ENCODE results near the gene KSR2.

Gene KSR2

DNA sequence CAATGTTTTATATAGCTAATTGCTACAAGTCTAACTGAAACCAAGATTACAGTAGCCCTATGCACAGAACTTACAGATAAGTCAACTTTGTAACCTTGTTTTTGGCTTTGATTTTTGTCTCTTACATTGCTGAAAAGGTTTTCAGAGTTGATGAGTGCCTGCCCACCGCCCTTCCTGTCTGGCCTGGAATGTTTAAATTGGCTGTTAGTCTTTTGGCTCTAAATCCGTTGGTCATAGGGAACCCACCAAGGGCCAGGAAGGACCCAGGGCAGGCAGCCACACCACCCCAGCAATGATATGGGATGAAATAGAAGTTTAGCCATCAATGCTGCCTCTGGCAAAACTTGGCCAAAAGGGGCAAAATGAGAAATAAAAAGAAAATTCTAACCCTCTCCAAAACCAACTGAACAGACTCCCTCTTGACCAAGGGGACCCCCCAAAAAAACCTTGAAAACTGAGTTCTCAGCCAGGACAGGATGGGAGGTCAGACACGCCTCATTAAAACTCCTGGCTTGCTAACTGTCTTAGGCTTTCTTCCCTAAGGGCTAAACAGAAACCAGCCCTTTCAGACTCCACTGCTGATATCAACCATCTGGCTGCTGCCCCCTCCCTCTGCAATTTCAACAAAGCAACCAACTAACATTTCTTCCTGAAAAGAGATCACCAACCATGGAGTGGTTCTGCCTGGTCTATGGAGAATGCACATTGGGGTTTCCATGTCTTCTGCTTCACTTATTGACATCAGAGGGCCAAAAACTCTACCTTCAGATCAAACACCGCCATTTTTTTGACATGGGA is 365.3 kb downstream of the KSR2 start:
- no peak for DNase-seq

DNA sequence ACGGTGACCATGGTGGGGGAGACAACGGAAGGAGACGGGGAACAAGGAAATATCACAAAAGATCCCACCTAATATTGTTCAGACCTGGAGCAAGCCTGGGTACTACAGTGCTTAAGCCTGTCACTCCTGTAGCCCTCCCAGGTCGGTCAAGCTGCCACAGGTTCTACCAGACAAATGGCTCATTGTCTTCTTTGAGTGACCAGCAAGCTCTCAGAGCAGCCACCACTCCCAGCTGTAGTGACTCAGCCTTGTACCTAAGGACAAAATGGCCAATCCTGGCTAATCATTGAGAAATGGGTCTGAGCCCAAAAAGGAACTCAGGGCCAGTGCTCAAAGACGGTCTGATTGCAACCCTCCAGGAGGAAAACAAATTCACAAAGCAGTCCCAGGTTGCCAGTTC is 368.9 kb downstream of the KSR2 start:
- DNase-seq: no peak

DNA sequence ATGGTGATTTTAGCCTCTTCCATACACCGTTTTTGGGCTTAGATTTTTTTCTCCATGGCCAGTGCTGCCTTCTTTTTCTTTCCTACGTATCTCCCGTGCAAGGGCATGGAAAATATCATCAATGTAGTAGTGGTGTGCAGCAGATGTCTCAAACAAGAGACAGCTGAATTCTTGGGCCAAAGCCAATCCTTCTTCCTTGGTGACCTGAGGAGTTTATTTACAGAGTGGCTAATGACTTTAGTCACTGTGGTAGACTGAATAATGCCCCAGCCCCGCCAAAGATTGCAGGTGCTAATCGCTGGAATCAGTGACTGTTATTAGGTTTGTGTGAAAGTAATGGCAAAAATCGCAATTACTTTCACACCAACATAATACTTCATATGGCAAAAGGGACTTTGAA is 371.8 kb downstream of the KSR2 start:
- no peak for DNase-seq

DNA sequence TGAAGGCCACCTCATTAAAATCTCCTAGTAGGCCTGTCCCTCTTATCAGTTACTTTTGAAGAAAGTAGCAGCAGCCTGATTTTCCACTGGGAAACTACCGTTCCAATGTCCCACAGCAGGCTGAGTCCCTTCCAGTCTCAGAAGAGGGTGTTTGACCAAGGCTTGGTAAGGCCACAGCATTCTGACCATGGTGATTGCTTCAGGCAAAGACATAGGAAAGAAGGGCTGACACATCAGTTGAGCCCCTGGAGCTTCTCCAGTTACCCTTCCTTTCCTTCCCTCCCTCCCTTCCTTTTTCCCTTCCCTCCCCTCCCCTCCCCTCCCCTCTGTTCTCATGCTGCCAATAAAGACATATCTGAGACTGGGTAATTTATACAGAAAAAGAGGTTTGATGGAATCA is 373.0 kb downstream of the KSR2 start:
- no peak for DNase-seq

DNA sequence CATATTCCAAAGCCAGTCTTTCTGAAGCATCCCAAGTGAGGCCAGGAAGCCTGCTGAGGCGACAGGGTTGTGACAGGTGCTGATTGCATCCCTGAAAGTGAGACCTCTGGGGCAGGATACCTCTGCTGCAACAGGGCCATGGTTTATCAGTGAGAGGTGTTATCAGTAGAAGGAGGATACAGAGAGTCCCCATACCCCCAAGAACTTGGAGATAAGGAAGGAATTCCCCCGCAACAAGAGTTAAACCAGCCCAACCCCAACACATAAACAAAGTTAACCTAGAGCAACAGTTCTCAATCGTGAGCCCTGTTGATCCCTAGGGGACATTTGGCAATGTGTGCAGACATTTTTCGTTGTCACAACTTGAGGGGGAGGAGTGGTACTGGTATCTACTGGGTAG is 374.3 kb downstream of the KSR2 start:
- DNase-seq: no peak

DNA sequence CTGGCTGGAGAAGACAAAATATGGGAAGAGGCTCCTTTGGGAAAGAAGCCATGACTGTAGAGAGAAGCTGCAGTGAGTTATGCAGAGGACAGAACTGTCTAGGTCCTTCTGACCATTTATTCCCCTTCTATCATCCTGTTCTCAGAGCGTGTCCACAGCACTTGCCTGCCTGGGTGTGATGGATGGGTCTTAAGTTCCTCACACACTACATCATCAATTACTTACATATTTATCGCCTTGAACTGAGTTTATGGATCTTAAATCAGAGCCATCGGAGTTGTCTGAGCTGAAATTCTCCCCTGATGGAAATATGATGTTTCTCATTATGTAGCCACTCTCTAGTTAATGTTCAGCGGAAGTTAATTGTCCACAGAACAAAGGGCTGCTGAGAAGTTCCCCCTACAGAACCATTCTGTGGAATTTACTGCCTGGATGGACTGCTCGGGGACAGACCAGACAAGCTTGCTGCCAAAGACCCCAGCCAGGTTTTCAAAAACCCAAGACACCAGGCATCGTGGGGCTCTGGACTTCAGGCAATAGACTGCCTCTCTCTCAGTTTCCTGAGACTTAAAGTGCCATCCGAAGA is 374.9 kb downstream of the KSR2 start:
- DNase-seq: no peak

DNA sequence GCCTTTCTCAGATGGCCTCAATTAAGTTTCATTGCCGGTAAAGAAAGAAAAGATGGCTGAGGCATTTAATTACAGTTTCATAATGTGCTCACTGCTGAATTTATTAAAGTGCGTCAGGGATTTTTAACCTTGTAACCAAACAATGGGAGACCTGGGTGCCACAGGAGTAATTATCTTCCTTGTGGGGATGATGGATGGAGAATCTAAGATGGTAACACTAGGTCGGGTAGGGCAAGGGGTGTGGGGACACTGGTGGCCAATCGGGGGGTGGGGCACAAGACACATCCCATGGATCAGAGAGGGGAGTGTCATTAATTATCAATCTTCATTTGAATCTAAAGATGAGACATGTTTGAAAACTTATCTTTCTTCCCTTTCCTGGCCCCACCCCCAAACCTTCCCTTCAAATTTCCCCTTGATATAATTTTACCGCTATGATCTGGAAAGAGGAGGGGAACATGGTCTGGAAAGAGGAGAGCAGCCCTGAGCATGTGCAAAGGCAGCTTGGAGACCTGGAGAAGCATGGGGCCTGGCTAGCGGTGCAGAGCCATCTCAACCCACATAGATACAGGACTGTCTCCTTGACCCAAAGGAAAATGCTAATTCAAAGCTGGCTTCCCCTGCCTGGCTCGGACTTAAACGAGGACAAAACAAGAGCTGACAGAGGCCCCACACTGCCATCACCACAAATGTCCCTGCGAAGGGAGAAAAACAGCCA is 376.0 kb downstream of the KSR2 start:
- DNase-seq: no peak

DNA sequence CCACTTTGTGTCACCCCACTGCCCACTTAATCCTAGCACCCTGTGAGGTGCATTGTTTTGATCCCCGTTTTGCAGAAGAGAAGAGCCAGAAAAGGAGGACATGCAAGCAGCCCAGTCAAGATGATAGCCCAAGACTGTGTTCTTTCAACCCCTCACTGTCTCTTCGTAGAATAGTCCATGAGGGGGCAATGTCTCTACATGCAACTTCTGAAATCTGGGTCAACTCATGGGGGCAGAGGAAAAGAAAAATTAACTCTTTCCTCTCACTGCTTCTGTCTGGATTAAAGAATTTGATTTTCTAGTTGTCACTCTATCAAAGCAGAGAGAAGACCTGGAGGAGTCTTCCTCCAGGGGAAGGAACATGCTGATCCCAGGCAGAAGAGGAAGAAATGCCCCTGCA is 377.8 kb downstream of the KSR2 start:
- DNase-seq: no peak

DNA sequence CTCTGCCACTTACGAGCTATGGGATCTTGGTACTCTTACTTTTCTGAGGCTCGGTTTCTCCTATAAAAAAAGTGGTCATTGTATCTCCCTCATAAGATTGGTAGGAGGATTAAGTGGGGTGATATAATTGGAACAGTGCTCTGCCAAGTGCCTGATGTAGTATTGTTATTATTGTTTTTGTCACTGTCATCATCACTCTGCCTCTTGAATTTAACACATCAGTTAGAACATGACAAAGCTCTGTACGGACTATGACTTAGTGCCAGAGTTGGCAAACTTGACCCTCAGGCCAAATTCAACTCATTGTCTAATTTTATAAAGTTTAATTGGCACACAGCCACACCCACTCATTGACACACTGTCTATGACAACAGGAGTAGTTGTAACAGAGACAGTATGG is 378.4 kb downstream of the KSR2 start:
- DNase-seq: no peak

DNA sequence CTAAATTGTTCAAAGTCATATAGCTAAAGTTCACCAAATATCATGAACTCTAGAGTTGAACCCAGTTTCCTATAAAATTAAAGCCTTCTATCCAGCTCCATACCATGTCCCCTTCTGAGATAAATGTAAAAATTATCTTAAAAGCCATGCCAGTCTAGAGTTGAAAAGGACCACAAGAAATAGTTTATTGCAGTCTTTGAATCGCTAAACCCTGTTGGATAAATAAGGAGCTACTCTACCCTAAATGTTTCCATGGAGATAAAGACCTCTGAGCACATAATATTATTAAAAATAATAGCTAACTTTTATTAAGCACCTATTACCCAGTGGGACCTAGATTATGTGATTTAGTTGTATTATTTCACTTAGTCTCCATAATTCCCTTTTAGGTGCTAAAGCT is 379.8 kb downstream of the KSR2 start:
- no peak for DNase-seq

DNA sequence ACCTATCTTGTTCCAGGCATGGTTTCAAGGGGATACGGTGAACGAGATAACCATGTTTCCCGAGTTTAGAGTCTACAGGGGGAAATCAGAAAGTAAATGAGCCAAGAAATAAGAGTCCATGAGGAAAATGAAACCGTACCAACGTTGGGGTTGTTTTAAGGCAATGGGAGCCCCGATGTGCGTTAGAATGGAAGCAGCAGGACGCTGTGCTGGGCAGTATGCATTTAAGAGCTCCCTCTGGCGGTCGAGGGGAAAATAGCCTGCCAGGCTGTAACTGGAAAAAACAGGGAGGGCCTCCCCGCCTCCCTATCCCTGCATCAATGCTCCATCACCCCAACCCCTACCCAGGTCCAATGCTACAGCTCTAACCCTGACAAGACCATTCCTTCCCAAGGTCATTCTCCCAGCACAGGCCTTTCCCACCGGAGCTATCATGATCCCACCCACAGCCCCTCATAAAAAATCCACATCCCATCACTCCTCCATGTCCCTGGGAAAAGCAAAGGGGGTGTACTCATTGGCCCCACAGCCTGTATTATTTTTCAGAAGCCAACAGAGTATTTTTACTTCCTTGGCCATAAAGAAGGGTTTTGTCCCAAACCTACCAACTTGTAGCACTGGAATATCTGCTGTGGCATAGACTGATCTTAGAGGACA is 381.0 kb downstream of the KSR2 start:
- DNase-seq: peak in 1 of 2 experiments; percentile 19

DNA sequence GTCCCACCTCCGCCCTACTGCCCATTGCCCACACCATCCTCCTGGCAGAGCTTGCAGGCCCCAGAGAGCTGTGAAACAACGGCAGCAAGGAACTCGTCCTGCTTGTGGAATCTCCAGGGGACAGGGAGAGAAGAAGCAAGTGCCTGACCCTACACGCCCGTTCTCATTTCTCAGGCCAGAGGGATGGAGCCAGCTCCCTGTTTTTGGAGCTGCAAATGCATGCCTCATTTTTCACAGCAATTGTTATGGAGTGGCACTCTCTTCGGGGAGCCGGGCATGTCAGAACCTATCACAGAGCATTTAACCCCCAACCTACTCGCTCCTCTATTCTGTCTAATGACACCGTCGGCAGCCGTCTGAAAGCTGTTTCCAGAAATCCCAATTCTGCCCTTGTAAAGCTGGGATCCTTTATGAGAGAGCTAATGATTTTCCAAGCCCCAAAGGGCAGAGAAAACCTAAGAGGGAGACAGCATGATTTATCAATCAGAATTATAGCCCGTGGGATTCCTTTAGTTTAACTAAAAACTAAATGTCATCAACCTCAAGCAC is 385.0 kb downstream of the KSR2 start:
- no peak for DNase-seq

DNA sequence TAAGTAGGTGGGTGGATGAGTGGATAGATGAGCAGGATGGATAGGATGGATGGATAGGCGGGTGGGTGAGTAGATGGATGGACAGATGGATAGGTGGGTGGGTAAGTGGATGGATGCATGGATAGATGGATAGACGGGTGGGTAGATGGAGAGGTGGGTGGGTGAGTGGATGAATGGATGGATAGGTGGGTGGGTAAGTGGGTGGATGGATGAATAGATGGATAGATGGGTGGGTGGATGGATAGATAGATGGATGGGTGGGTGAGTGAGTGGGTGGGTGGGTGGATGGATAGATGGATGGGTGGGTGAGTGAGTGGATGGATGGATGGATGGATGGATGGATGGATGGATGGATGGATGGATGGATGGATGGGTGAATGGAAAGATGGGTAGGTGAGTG is 385.7 kb downstream of the KSR2 start:
- DNase-seq: no peak

DNA sequence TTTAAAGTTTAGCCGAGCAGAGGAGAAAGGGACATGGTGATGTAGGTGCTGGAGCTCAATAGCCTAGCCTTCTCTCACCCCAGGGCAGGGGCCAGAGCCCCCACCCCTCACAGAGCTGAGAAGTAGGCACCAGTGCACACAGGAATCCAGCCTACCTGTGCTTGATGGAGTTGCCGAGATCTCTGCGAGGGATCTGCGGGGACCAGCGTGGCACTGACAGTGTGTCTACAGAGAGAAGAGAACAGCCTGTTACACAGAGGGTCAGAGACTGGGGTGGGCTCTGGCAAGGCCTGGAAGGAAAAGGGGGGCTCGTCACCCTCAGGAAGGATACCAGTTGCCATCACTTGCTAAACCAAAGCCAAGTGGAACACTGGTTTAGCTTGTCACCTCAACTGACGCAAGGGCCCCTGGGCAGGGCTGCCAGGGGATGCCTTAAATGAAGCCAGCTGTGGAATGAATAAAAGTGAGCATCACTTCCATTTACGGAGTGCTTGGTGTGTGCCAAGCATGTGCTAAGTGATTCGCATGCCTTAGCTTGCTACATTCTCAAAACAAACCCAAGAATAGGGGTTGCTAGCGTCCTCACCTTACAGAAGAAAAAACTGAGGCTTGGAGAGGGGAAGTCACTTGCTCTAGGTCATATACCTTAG is 386.5 kb downstream of the KSR2 start:
- no peak for DNase-seq

DNA sequence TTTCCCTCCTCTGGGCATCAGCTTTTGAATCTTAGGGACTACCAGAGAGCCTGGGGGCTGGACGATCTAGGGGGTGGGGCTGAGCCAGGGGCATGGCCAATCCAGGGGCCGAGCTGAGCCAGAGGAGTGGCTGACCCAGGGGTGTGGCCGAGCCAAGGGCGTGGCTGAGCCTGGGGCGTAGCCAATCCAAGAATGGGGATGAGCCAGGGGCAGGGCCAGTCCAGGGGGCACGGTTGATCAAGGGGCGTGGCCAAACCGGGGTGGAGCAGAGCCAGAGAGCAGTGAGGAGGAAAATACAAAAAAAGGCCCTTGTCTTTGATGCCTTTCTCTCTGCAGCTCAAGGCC is 388.1 kb downstream of the KSR2 start:
- DNase-seq: no peak

DNA sequence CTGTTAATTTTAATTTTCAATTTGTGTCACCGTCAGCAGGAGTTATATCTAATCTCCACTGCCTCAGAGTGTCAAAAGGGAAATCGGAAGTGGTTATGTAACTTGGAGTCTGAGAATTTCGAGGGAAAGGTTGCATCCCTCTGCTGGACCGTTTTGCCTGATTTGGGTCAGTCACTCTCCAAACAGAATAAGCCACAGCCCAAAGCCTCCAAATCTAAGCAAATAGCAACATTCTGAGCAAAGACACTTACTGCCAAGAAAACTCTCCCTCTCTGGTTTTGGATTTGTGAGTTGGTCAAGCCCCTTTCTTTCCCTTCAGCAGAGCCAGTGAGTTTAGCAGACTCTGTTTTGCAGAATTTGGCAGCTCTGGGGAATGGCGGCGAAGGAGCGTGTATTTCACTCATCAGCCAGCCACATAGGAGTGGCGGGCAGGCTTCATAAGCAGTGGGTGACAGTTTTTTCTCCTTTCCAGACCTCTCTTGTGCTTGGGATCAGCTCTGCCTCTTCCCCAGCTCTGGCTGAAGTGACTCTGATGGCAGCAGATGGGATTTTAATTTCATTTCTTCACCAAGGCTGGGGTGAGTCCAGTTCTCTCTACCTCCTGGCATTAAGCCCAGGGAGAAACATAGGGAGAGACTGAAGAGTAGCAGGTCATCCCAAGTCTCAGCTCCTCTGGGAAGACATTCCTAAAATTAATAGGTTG is 388.6 kb downstream of the KSR2 start:
- DNase-seq: no peak

DNA sequence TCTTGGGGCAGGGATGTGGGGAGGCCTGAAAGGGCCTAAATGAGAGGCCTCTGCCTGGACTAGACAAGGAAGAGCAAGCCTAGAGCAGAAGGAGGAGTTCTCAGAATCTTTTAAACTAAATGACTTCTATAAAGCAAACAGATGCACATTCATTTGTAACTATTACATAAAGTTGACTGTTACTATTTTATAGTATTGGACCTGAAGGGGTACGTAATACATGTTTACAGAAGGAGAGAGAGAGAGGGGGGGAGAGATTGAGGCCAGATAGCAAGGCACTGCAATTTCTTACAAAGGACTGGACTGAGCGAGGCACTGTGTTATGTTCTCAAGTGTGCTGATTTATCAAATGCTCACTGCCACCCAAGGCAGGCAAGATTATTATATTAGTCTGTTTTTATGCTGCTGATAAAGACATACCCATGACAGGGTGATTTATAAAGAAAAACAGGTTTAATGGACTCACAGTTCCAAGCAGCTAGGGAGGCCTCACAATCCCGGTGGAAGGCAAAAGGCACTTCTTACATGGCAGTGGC is 391.6 kb downstream of the KSR2 start:
- no peak for DNase-seq

DNA sequence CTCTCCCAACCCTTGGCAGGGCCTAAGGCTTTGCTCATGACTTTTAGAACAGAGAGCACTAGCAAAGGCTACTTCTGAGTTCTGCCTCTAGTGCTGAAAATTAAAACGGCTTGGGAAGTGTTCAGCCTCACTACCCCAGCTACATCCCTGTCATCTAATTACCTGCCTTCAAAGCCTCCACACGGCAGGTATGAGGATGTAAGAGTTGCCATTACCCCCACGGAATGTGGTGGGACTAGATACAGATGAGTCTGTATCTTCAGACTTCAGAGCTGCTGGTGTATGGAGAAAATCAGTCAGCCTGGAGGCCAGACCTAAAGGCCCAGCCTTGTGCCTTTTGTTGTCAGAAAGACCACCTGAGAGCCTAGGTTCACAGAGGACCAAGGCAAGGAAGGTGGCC is 392.7 kb downstream of the KSR2 start:
- DNase-seq: no peak

DNA sequence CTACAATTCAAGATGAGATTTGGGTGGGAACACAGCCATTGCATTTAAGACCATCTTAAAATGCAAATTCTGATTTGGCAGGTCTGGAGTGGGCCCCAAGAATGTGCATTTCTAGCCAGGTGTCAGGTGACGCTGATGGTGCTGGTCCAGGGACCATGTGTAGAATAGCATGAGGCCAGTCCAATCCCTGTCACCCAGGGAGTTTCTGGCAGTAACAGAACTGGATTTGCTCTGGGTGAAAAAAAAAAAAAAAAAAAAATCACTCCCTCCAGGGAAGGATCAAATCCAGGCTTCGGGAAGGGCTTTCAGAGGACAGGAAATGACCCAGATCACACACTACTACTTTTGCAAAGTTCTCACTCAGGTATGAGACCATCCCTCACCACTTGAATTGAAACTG is 394.1 kb downstream of the KSR2 start:
- DNase-seq: no peak

DNA sequence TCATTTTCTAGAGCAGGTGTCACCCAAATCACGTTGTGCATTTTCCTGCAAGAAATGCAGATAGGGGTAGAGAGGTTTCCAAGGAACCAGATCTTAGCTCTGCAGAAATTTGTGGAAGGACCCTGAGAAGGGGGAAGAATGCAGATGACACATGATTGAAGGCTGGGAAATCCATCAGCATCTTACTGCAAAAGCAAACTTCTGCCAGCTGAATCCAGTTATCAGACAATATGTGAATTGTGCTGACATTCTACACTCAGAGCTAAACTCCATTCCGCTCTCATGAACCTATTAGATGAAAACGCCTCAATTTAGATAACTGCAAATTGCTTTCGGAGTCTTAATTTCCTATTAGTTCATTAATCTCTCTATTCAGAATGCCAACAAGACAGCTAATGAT is 396.0 kb downstream of the KSR2 start:
- no peak for DNase-seq

DNA sequence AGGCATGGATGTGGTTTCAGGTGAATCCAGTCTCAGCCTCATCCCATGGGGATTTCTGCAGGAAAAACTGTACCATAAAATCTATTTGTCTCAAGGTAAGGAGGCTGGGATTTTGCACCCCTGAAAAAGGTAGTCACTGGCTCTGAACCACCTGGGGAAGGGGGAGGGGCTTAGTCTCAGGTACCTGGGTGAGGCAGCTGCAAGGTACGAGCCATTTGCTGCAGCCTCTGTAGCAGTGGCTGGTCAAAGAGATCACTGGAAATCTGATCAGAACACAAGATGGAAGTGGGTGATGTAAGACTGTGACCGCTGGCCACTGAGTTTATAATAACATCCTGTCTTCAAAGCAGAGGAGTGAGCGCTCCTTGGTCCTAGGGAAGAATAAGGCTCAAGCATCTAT is 397.5 kb downstream of the KSR2 start:
- no peak for DNase-seq

DNA sequence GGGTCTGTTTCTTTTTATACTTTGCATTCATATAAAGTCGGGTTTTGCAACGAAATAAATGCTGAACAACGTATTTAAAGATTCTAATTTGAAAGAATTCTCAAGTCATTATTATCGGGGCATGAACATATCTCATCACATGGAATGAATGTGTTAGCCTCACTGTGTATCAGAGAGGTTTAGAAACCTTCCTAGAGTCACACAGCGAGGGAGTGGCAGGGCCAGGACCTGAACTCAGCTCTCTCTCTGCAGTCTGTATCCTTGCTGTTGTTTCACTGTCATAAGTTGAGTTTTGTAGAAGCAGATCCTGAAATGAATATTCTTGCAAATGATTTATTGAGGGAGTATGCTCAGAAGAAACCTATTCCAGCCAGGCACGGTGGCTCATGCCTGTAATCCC is 398.2 kb downstream of the KSR2 start:
- no peak for DNase-seq
